Measurements from ENCODE around the gene BICC1.

DNA sequence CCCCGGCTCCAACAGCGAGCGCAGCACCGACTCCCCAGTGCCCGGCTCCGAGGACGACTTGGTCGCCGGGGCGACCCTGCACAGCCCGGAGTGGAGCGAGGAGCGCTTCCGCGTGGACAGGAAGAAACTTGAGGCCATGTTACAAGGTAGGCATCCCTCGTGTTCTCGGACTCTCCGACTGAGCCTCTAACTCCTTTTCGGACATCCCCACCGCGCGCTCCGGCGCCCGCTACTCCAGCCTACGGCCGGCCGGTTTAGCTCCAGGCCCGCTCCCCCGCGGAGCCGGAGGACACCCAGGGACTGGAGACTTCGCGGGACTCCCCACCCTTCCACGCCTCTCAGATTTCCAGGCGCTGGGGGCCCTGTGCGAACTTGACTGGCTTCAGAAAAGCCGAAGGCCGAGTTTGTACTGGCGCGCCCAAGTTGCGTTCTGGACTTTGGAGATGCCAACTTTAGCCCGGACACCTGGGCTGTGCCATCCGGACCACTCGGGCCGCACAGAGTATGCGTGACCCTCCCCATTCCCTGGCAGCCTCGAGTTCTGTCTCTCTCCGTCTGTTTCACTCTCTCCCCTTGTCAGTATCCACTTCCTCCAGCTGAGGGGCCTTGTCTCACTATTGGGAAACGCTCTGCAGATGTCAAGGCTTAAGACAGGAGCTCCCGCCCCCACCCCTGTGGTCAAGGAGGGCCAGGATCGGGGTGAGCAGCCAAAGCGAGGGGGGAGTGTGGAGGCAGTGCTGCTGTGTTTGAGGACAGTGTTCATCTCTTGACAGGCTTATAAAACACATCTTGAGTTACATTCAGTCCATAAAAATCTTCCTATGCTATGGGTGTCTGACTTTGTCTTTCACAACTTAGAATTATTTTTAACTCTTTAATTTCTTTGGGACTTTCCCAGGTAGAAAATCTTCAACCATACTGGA, 777 bp downstream of the BICC1 start:
- TF ChIP-seq, protein P1, sequence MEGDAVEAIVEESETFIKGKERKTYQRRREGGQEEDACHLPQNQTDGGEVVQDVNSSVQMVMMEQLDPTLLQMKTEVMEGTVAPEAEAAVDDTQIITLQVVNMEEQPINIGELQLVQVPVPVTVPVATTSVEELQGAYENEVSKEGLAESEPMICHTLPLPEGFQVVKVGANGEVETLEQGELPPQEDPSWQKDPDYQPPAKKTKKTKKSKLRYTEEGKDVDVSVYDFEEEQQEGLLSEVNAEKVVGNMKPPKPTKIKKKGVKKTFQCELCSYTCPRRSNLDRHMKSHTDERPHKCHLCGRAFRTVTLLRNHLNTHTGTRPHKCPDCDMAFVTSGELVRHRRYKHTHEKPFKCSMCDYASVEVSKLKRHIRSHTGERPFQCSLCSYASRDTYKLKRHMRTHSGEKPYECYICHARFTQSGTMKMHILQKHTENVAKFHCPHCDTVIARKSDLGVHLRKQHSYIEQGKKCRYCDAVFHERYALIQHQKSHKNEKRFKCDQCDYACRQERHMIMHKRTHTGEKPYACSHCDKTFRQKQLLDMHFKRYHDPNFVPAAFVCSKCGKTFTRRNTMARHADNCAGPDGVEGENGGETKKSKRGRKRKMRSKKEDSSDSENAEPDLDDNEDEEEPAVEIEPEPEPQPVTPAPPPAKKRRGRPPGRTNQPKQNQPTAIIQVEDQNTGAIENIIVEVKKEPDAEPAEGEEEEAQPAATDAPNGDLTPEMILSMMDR (IDR thresholded peaks at IDR 0.05 in 8 of 11, conservative IDR thresholded peaks at IDR 0.05 in 3 of 11), result no peak
- TF ChIP-seq POLR2A (IDR thresholded peaks at IDR 0.05), result no peak

Measured in spleen (tissue), 7 donors.